ENCODE data around the gene LHX3.

LHX3 gene

GRCh38 chr9:136204838-136205706 lies at the start of gene LHX3:
TSS of gene LHX3 (minus strand) at chr9:136205128. CDS start at chr9:136205012, 116 bp downstream.
- DNase-seq = no peak

- DNase-seq = no peak
Observed at GRCh38 chr9:136253246-136254130, 48.6 kb upstream of the LHX3 start.

- no peak for DNase-seq
Observed at GRCh38 chr9:136252846-136253245, 47.9 kb upstream of the LHX3 start.

- DNase-seq = no peak
Observed at GRCh38 chr9:136252281-136252680, 47.4 kb upstream of the LHX3 start.

GRCh38 chr9:136251264-136252115 lies 46.6 kb upstream of the LHX3 start:
- no peak for DNase-seq

- DNase-seq = no peak
Observed at GRCh38 chr9:136250676-136251075, 45.7 kb upstream of the LHX3 start.

- peak; percentile 83 for DNase-seq
Observed at GRCh38 chr9:136249877-136250559, 45.1 kb upstream of the LHX3 start.

- DNase-seq = no peak
Observed at GRCh38 chr9:136248951-136249876, 44.3 kb upstream of the LHX3 start.

GRCh38 chr9:136247947-136248637 lies 43.2 kb upstream of the LHX3 start:
- DNase-seq = no peak

GRCh38 chr9:136247551-136247916 lies 42.6 kb upstream of the LHX3 start:
- DNase-seq = no peak

- no peak for DNase-seq
Observed at GRCh38 chr9:136246849-136247550, 42.1 kb upstream of the LHX3 start.

GRCh38 chr9:136245219-136246150 lies 40.6 kb upstream of the LHX3 start, which contains the start of gene QSOX2:
TSS of gene QSOX2 (minus strand) at chr9:136245812. CDS start at chr9:136245803, 9 bp downstream.
- DNase-seq = peak; percentile 88

GRCh38 chr9:136244969-136245218 lies 40.0 kb upstream of the LHX3 start:
- no peak for DNase-seq

- no peak for DNase-seq
Observed at GRCh38 chr9:136244122-136244968, 39.4 kb upstream of the LHX3 start.

GRCh38 chr9:136243631-136244030 lies 38.7 kb upstream of the LHX3 start:
- no peak for DNase-seq

GRCh38 chr9:136242918-136243525 lies 38.1 kb upstream of the LHX3 start:
- no peak for DNase-seq

GRCh38 chr9:136242248-136242647 lies 37.3 kb upstream of the LHX3 start:
- DNase-seq = no peak

Data from NCI-H2171 treated with DMSO at 0.1 percent for 48 hours (cell line).